Neural crest cell (in vitro differentiated cells): Measurements from ENCODE around the gene NTNG1. TPM values are rescaled to one million over a fixed set of nuclear protein-coding genes. Genes with fewer than 3 reads are reported as not detected.

Source experiments
- DNase-seq: peaks from one replicate; pipeline ENCODE4 v3.0.0; 2021; ENCODE audit warnings: low read depth, mixed read lengths, low spot score
- H3K27ac Mint-ChIP-seq: one replicate; pipeline ENCODE4 v1.8.0; 2021; ENCODE audit warnings: mild to moderate bottlenecking, mixed read lengths; ENCODE audit not compliant: unreplicated experiment
- H3K27me3 Mint-ChIP-seq: 2 replicates; pipeline ENCODE4 v1.8.0; 2021; ENCODE audit warnings: low read depth, mild to moderate bottlenecking, mixed read lengths
- H3K36me3 Mint-ChIP-seq: 2 replicates; pipeline ENCODE4 v1.8.0; 2021; ENCODE audit warnings: low read depth, mild to moderate bottlenecking, mixed read lengths
- H3K4me1 Mint-ChIP-seq: 2 replicates; pipeline ENCODE4 v1.8.0; 2021; ENCODE audit warnings: mixed read lengths
- H3K4me3 Mint-ChIP-seq: one replicate; pipeline ENCODE4 v1.8.0; 2021; ENCODE audit warnings: mild to moderate bottlenecking, mixed read lengths
- H3K9me3 Mint-ChIP-seq: 2 replicates; pipeline ENCODE4 v1.8.0; 2021; ENCODE audit warnings: mixed read lengths
- total RNA-seq: library from RNA; stranded (reverse); gene quantifications from 2 replicates; pipeline ENCODE4 v1.2.1, GENCODE V29; 2021
- TF ChIP-seq, protein P1 (sequence below): fragments of 200-600 bp; sonication (generic); conservative IDR thresholded peaks from 2 replicates; pipeline ENCODE4 v1.5.0; 2021; ENCODE audit warnings: antibody characterized with exemption, mild to moderate bottlenecking

The NTNG1 gene
- total RNA-seq, 1 donor from 2014 or later, result 1.1 TPM

GRCh38 chr1:107138767-107139445 lies 1.9 kb upstream of the NTNG1 start:
- TF ChIP-seq, protein P1, sequence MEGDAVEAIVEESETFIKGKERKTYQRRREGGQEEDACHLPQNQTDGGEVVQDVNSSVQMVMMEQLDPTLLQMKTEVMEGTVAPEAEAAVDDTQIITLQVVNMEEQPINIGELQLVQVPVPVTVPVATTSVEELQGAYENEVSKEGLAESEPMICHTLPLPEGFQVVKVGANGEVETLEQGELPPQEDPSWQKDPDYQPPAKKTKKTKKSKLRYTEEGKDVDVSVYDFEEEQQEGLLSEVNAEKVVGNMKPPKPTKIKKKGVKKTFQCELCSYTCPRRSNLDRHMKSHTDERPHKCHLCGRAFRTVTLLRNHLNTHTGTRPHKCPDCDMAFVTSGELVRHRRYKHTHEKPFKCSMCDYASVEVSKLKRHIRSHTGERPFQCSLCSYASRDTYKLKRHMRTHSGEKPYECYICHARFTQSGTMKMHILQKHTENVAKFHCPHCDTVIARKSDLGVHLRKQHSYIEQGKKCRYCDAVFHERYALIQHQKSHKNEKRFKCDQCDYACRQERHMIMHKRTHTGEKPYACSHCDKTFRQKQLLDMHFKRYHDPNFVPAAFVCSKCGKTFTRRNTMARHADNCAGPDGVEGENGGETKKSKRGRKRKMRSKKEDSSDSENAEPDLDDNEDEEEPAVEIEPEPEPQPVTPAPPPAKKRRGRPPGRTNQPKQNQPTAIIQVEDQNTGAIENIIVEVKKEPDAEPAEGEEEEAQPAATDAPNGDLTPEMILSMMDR, result no peak
- H3K27ac Mint-ChIP-seq, result no peak overlapping the region
- peaks cover 81% of the 10 kb centered on the region for H3K27me3 Mint-ChIP-seq
- H3K9me3 Mint-ChIP-seq, result no peaks in the 10 kb centered on the region
- peaks cover 17% of the 10 kb centered on the region for H3K4me1 Mint-ChIP-seq
- no peaks in the 10 kb centered on the region for H3K36me3 Mint-ChIP-seq
- DNase-seq, result no peak
- peak overlapping the region; percentile 95 for H3K4me3 Mint-ChIP-seq

- H3K27me3 Mint-ChIP-seq, result peaks cover 79% of the 10 kb centered on the region
- H3K9me3 Mint-ChIP-seq, result no peaks in the 10 kb centered on the region
- peaks cover 17% of the 10 kb centered on the region for H3K4me1 Mint-ChIP-seq
- no peak overlapping the region for H3K27ac Mint-ChIP-seq
- no peaks in the 10 kb centered on the region for H3K36me3 Mint-ChIP-seq
- peak; percentile 14 for DNase-seq
- peak overlapping the region; percentile 95 for H3K4me3 Mint-ChIP-seq
- TF ChIP-seq, protein P1, result no peak
Observed at GRCh38 chr1:107139833-107140702, 771 bp upstream of the NTNG1 start.

DNA sequence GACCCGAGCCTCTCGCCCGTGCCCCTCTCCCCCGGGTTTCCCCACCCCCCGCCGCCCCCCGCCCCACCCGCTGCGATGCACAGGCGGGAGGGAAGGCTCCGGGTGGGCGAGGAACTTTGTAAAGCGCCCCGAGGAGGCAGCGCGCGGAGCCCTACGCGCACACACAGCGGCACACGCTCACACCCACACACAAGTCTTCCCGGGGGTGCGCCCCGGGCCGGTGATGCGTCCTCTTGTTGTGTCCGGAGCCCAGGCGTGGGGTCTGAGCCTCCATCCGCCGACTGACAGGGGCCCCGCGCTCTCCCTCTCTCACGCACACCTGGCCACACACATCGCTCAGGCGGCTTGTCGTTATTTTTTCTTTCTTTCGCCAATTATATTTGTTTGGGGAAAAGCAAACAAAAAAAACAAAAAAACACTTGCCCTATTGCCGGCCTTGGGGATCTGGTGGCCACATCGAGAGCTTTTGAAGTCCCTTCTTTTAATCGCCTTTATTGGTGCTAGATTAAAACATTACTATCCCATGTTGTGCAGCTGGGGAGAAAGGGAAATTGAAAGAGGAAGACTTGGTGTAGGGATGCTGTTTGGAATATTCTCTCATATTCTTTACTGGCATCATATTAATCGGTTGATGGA lies 770 bp downstream of the NTNG1 start:
- peak; percentile 5 for DNase-seq
- Mint-ChIP-seq H3K4me1 (peaks cover 17% of the 10 kb centered on the region), H3K36me3 (no peaks in the 10 kb centered on the region), H3K9me3 (no peaks in the 10 kb centered on the region), H3K4me3 (peak overlapping the region; percentile 88), H3K27me3 (peaks cover 77% of the 10 kb centered on the region), H3K27ac (no peak overlapping the region)
- TF ChIP-seq, protein P1, result no peak

- H3K27ac Mint-ChIP-seq, result no peak overlapping the region
- H3K27me3 Mint-ChIP-seq, result peaks cover 72% of the 10 kb centered on the region
- H3K36me3 Mint-ChIP-seq, result no peaks in the 10 kb centered on the region
- TF ChIP-seq, protein P1, result peak; percentile 90
- H3K4me1 Mint-ChIP-seq, result peaks cover 17% of the 10 kb centered on the region
- peak overlapping the region; percentile 88 for H3K4me3 Mint-ChIP-seq
- peak; percentile 8 for DNase-seq
- H3K9me3 Mint-ChIP-seq, result no peaks in the 10 kb centered on the region
Observed at GRCh38 chr1:107142140-107142542, 1.3 kb downstream of the NTNG1 start.

DNA sequence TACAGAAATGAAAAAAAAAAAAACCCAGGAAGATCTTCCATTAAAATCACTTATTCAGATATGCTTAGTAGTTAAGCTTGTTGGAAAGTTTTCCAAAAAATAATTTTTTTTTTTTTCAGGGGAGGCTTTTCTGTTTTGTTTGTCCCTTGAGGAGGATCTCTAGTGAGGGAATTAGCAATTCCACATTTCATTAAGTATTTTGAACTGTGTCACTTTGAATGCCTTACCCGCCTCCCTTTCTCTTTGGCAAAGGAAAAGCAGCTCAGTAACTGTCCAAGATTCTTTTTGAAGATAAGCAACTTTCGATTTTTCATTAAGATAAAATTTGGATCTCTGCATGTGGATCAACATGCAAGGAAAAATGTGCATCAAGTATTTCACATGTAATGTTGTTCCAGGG lies 1.8 kb downstream of the NTNG1 start:
- no peaks in the 10 kb centered on the region for H3K9me3 Mint-ChIP-seq
- no peaks in the 10 kb centered on the region for H3K36me3 Mint-ChIP-seq
- peaks cover 67% of the 10 kb centered on the region for H3K27me3 Mint-ChIP-seq
- peaks cover 17% of the 10 kb centered on the region for H3K4me1 Mint-ChIP-seq
- no peak overlapping the region for H3K27ac Mint-ChIP-seq
- H3K4me3 Mint-ChIP-seq, result peak overlapping the region; percentile 88
- DNase-seq, result no peak
- TF ChIP-seq, protein P1, result no peak
